SK-N-SH treated with all-trans-retinoic acid at 6 μM for 48 hours (cell line): ENCODE data around the gene ZNF710.

ENCODE experiments used
- ATAC-seq: fragments of 200-7000 bp; cut with Tn5 transposase; 3 replicates; pipeline ENCODE4 v1.9.1; 2020; ENCODE audit warnings: mild to moderate bottlenecking, moderate library complexity
- ARNTL ChIP-seq: fragments of 450-650 bp; formaldehyde crosslinking; IDR thresholded peaks from 2 replicates; pipeline ENCODE4 v1.5.0; 2020; ENCODE audit warnings: low read depth, mild to moderate bottlenecking, moderate library complexity, borderline replicate concordance
- BACH2 ChIP-seq: fragments of 250-450 bp; sonication (Bioruptor Pico); IDR thresholded peaks from 2 replicates; pipeline ENCODE4 v1.9.0; 2021; ENCODE audit warnings: mild to moderate bottlenecking, borderline replicate concordance
- CSDC2 ChIP-seq: fragments of 250-450 bp; sonication (Bioruptor Pico); IDR thresholded peaks from 2 replicates; pipeline ENCODE4 v1.5.0; 2020; ENCODE audit warnings: mild to moderate bottlenecking, moderate library complexity
- ESRRG ChIP-seq: fragments of 250-450 bp; sonication (Bioruptor Pico); IDR thresholded peaks from 2 replicates; pipeline ENCODE4 v1.6.1; 2021; ENCODE audit warnings: mild to moderate bottlenecking
- GLIS3 ChIP-seq: fragments of 250-450 bp; sonication (Bioruptor Pico); IDR thresholded peaks from 2 replicates; pipeline ENCODE4 v1.5.0; 2020; ENCODE audit warnings: mild to moderate bottlenecking, moderate library complexity
- ISL1 ChIP-seq: fragments of 250-450 bp; sonication (Bioruptor Pico); IDR thresholded peaks from 2 replicates; pipeline ENCODE4 v2.1.2; 2022; ENCODE audit warnings: mild to moderate bottlenecking, moderate library complexity
- OSR1 ChIP-seq: fragments of 250-450 bp; sonication (Bioruptor Pico); IDR thresholded peaks from 2 replicates; pipeline ENCODE4 v1.8.0; 2022; ENCODE audit warnings: moderate library complexity, mild to moderate bottlenecking, inconsistent platforms
- PPARA ChIP-seq: fragments of 250-450 bp; sonication (Bioruptor Pico); IDR thresholded peaks from 2 replicates; pipeline ENCODE4 v1.5.0; 2020; ENCODE audit warnings: mild to moderate bottlenecking, borderline replicate concordance
- RARB ChIP-seq: fragments of 250-450 bp; sonication (Bioruptor Pico); IDR thresholded peaks from 2 replicates; pipeline ENCODE4 v1.8.0; 2021; ENCODE audit warnings: mild to moderate bottlenecking, moderate library complexity
- SNAI2 ChIP-seq: fragments of 250-450 bp; sonication (Bioruptor Pico); IDR thresholded peaks from 2 replicates; pipeline ENCODE4 v1.5.0; 2020; ENCODE audit warnings: mild to moderate bottlenecking, moderate library complexity
- TOX ChIP-seq: fragments of 250-450 bp; sonication (Bioruptor Pico); IDR thresholded peaks from 2 replicates; pipeline ENCODE4 v1.8.0; 2021; ENCODE audit warnings: mild to moderate bottlenecking, moderate library complexity, borderline replicate concordance
- ZC3H10 ChIP-seq: fragments of 250-450 bp; sonication (Bioruptor Pico); IDR thresholded peaks from 2 replicates; pipeline ENCODE4 v1.5.1; 2021; ENCODE audit warnings: mild to moderate bottlenecking, moderate library complexity
- ZFP3 ChIP-seq: fragments of 250-450 bp; sonication (Bioruptor Pico); IDR thresholded peaks from 2 replicates; pipeline ENCODE4 v1.5.0; 2020; ENCODE audit warnings: mild to moderate bottlenecking, moderate library complexity
- ZFP30 ChIP-seq: fragments of 450-650 bp; formaldehyde crosslinking; IDR thresholded peaks from 2 replicates; pipeline ENCODE4 v1.5.0; 2022; ENCODE audit warnings: mild to moderate bottlenecking, moderate library complexity
- ZNF565 ChIP-seq: fragments of 450-650 bp; formaldehyde crosslinking; conservative IDR thresholded peaks from 2 replicates; pipeline ENCODE4 v1.5.0; 2020; ENCODE audit warnings: low read depth, mild to moderate bottlenecking, moderate library complexity
- ZNF70 ChIP-seq: fragments of 450-650 bp; formaldehyde crosslinking; IDR thresholded peaks from 2 replicates; pipeline ENCODE4 v1.5.0; 2020; ENCODE audit warnings: mild to moderate bottlenecking, moderate library complexity
- ZNF8 ChIP-seq: fragments of 450-650 bp; formaldehyde crosslinking; IDR thresholded peaks from 2 replicates; pipeline ENCODE4 v1.5.0; 2020; ENCODE audit warnings: mild to moderate bottlenecking, moderate library complexity
- TF ChIP-seq, protein P1 (sequence below): fragments of 250-450 bp; sonication (Bioruptor Pico); IDR thresholded peaks from 2 replicates; pipeline ENCODE4 v1.5.1; 2021; ENCODE audit warnings: mild to moderate bottlenecking, moderate library complexity
- TF ChIP-seq, protein P2 (sequence below): fragments of 250-450 bp; sonication (Bioruptor Pico); IDR thresholded peaks from 2 replicates; pipeline ENCODE4 v1.5.0; 2020; ENCODE audit warnings: mild to moderate bottlenecking, moderate library complexity
- TF ChIP-seq, protein P3 (sequence below): fragments of 250-450 bp; sonication (Bioruptor Pico); IDR thresholded peaks from 2 replicates; pipeline ENCODE4 v1.5.1; 2020; ENCODE audit warnings: low read depth, mild to moderate bottlenecking, moderate library complexity
- TF ChIP-seq, protein P4 (sequence below): fragments of 250-450 bp; sonication (Bioruptor Pico); IDR thresholded peaks from 2 replicates; pipeline ENCODE4 v1.8.0; 2021; ENCODE audit warnings: low read depth, mild to moderate bottlenecking, moderate library complexity, borderline replicate concordance
- TF ChIP-seq, protein P5 (sequence below): fragments of 250-450 bp; sonication (Bioruptor Pico); IDR thresholded peaks from 2 replicates; pipeline ENCODE4 v1.8.0; 2020; ENCODE audit warnings: mild to moderate bottlenecking, moderate library complexity, borderline replicate concordance

The ZNF710 gene

DNA sequence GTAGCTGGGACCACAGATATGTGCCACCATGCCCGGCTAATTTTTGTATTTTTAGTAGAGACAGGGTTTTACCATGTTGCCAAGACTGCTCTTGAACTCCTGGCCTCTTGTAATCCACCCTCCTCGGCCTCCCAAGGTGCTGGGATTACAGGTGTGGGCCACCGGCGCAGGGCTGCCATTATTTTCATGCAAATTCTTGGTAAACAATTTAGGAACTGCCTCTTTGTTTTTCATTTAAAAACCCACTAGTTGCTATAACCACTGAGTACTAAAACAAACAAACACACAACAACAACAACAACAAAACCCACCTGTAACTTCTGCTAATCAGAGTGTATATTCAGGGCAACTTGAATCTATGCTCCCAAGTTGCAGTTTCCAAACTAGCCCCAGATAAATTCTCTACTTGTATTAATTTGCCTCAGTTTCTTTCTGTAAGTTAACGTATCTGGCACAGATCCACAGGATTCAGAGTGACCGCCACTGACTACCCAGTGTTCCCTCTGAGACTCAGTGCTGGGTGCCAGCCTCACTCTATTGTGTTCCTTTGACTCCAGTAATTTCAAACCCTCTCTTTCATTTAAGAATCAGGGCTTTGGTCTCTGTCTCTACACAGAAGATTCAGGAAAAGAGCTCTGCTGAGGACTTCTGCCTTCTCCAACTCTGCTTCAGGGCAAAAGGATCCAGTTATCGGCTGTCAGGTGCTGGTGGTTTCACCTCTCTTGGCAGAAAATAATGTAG, 18.6 kb upstream of the ZNF710 start:
- TF ChIP-seq ZNF565 (CRISPR knock-in tag) (no peak), GLIS3 (no peak), ISL1 (no peak), ZFP3 (CRISPR knock-in tag) (no peak), ZC3H10 (CRISPR knock-in tag) (no peak), ZNF8 (CRISPR knock-in tag) (no peak), ZFP30 (no peak), PPARA (CRISPR knock-in tag) (no peak), ARNTL (CRISPR knock-in tag) (no peak), OSR1 (no peak), TOX (CRISPR knock-in tag) (no peak), ESRRG (CRISPR knock-in tag) (no peak)
- TF ChIP-seq, protein P1, sequence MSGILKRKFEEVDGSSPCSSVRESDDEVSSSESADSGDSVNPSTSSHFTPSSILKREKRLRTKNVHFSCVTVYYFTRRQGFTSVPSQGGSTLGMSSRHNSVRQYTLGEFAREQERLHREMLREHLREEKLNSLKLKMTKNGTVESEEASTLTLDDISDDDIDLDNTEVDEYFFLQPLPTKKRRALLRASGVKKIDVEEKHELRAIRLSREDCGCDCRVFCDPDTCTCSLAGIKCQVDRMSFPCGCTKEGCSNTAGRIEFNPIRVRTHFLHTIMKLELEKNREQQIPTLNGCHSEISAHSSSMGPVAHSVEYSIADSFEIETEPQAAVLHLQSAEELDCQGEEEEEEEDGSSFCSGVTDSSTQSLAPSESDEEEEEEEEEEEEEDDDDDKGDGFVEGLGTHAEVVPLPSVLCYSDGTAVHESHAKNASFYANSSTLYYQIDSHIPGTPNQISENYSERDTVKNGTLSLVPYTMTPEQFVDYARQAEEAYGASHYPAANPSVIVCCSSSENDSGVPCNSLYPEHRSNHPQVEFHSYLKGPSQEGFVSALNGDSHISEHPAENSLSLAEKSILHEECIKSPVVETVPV (CRISPR knock-in tag): no peak
- TF ChIP-seq, protein P2, sequence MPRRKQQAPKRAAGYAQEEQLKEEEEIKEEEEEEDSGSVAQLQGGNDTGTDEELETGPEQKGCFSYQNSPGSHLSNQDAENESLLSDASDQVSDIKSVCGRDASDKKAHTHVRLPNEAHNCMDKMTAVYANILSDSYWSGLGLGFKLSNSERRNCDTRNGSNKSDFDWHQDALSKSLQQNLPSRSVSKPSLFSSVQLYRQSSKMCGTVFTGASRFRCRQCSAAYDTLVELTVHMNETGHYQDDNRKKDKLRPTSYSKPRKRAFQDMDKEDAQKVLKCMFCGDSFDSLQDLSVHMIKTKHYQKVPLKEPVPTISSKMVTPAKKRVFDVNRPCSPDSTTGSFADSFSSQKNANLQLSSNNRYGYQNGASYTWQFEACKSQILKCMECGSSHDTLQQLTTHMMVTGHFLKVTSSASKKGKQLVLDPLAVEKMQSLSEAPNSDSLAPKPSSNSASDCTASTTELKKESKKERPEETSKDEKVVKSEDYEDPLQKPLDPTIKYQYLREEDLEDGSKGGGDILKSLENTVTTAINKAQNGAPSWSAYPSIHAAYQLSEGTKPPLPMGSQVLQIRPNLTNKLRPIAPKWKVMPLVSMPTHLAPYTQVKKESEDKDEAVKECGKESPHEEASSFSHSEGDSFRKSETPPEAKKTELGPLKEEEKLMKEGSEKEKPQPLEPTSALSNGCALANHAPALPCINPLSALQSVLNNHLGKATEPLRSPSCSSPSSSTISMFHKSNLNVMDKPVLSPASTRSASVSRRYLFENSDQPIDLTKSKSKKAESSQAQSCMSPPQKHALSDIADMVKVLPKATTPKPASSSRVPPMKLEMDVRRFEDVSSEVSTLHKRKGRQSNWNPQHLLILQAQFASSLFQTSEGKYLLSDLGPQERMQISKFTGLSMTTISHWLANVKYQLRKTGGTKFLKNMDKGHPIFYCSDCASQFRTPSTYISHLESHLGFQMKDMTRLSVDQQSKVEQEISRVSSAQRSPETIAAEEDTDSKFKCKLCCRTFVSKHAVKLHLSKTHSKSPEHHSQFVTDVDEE (CRISPR knock-in tag): no peak
- TF ChIP-seq, protein P3, sequence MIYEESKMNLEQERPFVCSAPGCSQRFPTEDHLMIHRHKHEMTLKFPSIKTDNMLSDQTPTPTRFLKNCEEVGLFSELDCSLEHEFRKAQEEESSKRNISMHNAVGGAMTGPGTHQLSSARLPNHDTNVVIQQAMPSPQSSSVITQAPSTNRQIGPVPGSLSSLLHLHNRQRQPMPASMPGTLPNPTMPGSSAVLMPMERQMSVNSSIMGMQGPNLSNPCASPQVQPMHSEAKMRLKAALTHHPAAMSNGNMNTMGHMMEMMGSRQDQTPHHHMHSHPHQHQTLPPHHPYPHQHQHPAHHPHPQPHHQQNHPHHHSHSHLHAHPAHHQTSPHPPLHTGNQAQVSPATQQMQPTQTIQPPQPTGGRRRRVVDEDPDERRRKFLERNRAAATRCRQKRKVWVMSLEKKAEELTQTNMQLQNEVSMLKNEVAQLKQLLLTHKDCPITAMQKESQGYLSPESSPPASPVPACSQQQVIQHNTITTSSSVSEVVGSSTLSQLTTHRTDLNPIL (CRISPR knock-in tag): no peak
- ATAC-seq: no peak

DNA sequence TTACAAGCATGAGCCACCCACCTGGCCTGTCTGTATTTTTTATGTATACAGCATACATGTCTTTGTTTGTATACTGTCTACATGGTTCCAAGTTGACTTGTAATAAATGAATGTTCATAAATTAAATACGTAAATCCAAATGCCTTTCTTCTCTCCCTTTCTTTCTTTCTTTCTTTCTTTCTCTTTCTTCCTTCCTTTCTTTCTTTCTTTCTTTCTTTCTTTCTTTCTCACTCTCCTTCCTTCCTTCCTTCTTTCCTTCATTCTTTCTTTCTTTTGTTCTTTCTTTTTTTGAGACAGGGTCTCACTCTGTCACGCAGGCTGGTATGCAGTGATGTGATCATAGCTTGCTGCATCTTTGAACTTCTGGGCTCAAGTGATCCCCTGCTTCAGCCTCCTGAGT, 17.1 kb upstream of the ZNF710 start:
- no peak for ATAC-seq
- TF ChIP-seq BACH2 (no peak), ZNF8 (CRISPR knock-in tag) (no peak), RARB (CRISPR knock-in tag) (no peak), ZFP3 (CRISPR knock-in tag) (no peak), ZNF565 (CRISPR knock-in tag) (no peak), ARNTL (CRISPR knock-in tag) (no peak), SNAI2 (CRISPR knock-in tag) (no peak), CSDC2 (CRISPR knock-in tag) (no peak), ZC3H10 (CRISPR knock-in tag) (no peak), PPARA (CRISPR knock-in tag) (no peak)
- TF ChIP-seq, all 23 proteins: peak for 0

DNA sequence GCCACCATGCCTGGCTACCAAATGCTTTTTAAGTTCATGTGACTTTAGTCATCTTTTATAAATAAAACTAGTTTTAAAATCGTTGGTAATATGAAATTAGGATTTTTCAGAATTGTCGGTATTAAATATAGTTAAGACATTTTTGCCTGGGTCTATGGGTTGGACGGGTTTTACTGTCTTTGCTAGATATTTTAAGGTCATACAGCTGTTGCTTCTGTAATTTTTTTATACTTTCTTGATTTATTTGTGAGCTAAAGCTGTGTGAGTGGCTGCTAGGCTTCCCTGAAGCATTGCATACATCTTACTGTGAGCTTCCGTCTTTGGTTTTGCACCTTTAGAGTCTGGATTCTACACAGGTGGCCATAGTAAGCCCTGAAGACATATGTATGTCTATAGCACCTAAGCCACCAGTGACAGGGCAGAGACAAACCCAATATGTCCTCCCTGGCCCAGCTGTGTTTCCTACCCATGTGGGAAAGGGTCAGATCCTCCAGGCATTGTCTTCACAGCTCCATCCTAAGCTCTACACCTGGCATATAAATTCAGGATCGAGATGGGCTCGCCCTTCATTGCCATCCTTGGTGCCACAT, 16.6 kb upstream of the ZNF710 start:
- TF ChIP-seq, protein P4, sequence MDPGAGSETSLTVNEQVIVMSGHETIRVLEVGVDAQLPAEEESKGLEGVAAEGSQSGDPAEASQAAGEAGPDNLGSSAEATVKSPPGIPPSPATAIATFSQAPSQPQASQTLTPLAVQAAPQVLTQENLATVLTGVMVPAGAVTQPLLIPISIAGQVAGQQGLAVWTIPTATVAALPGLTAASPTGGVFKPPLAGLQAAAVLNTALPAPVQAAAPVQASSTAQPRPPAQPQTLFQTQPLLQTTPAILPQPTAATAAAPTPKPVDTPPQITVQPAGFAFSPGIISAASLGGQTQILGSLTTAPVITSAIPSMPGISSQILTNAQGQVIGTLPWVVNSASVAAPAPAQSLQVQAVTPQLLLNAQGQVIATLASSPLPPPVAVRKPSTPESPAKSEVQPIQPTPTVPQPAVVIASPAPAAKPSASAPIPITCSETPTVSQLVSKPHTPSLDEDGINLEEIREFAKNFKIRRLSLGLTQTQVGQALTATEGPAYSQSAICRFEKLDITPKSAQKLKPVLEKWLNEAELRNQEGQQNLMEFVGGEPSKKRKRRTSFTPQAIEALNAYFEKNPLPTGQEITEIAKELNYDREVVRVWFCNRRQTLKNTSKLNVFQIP (CRISPR knock-in tag): no peak
- TF ChIP-seq, protein P5, sequence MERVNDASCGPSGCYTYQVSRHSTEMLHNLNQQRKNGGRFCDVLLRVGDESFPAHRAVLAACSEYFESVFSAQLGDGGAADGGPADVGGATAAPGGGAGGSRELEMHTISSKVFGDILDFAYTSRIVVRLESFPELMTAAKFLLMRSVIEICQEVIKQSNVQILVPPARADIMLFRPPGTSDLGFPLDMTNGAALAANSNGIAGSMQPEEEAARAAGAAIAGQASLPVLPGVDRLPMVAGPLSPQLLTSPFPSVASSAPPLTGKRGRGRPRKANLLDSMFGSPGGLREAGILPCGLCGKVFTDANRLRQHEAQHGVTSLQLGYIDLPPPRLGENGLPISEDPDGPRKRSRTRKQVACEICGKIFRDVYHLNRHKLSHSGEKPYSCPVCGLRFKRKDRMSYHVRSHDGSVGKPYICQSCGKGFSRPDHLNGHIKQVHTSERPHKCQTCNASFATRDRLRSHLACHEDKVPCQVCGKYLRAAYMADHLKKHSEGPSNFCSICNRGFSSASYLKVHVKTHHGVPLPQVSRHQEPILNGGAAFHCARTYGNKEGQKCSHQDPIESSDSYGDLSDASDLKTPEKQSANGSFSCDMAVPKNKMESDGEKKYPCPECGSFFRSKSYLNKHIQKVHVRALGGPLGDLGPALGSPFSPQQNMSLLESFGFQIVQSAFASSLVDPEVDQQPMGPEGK: no peak
- TF ChIP-seq ZNF70 (CRISPR knock-in tag) (no peak), PPARA (CRISPR knock-in tag) (no peak), SNAI2 (CRISPR knock-in tag) (no peak), ZFP30 (no peak), ZNF565 (CRISPR knock-in tag) (no peak), ESRRG (CRISPR knock-in tag) (no peak)
- ATAC-seq: no peak
